H7 (cell line): ENCODE measurements around the gene NKIRAS1. TPM values are rescaled to one million over a fixed set of nuclear protein-coding genes. Genes with fewer than 3 reads are reported as not detected.

Experiments
- DNase-seq: peaks from one replicate; pipeline ENCODE4 v3.0.0; 2012
- H3K27me3 ChIP-seq: 2 replicates; pipeline ENCODE4 v1.6.0; 2011; ENCODE audit warnings: mild to moderate bottlenecking, low read length; ENCODE audit not compliant: control insufficient read depth, insufficient read depth
- H3K36me3 ChIP-seq: replicated peaks from 2 replicates; pipeline ENCODE4 v1.5.1; 2011; ENCODE audit warnings: low read length; ENCODE audit not compliant: control insufficient read depth, insufficient read depth
- H3K4me3 ChIP-seq: 2 replicates; pipeline ENCODE4 v1.5.1; 2011; ENCODE audit warnings: low read depth, mild to moderate bottlenecking, control low read depth, low read length, moderate library complexity; ENCODE audit not compliant: insufficient read depth
- total RNA-seq: library from RNA; depleted of rRNA; stranded (reverse); fragments of >200 nt; shearing (Covaris generic); gene quantifications from 2 replicates; pipeline ENCODE4 v1.2.3, GENCODE V29; 2014; rRNA removed

The NKIRAS1 gene
- 7.8 and 9.6 TPM in 2 replicates for total RNA-seq

- Histone ChIP-seq H3K36me3 (peaks cover 13% of the 10 kb centered on the region), H3K4me3 (peak within 1 kb of the TSS; percentile 95), H3K27me3 (no peaks in the 10 kb centered on the region)
- DNase-seq = peak; percentile 95
These were observed at the start of gene NKIRAS1, which contains the start of gene RPL15 for GRCh38 chr3:23916886-23917678. TSS of gene NKIRAS1 (minus strand) at chr3:23916990. CDS start at chr3:23910904, 6,086 bp downstream. TSS of gene RPL15 (plus strand) at chr3:23917132. CDS start at chr3:23917860, 728 bp downstream.

GRCh38 chr3:23966328-23966727, 49.5 kb upstream of the NKIRAS1 start:
- no peak overlapping the region for H3K4me3 ChIP-seq
- DNase-seq = no peak
- H3K27me3 ChIP-seq = no peaks in the 10 kb centered on the region
- H3K36me3 ChIP-seq = peaks cover 2% of the 10 kb centered on the region

- Histone ChIP-seq H3K36me3 (peaks cover 4% of the 10 kb centered on the region), H3K4me3 (no peak overlapping the region), H3K27me3 (no peaks in the 10 kb centered on the region)
- DNase-seq = no peak
These were observed 47.9 kb upstream of the NKIRAS1 start for GRCh38 chr3:23964537-23965235.

GRCh38 chr3:23961913-23962312, 45.1 kb upstream of the NKIRAS1 start:
- DNase-seq = no peak
- H3K4me3 ChIP-seq = no peak overlapping the region
- no peaks in the 10 kb centered on the region for H3K27me3 ChIP-seq
- H3K36me3 ChIP-seq = peaks cover 2% of the 10 kb centered on the region; the same call in 1 of the 2 replicates

GRCh38 chr3:23961066-23961465, 44.3 kb upstream of the NKIRAS1 start:
- H3K4me3 ChIP-seq = no peak overlapping the region
- H3K36me3 ChIP-seq = peaks cover 2% of the 10 kb centered on the region; the same call in 1 of the 2 replicates
- no peaks in the 10 kb centered on the region for H3K27me3 ChIP-seq
- no peak for DNase-seq

GRCh38 chr3:23960649-23961048, 43.9 kb upstream of the NKIRAS1 start:
- Histone ChIP-seq H3K36me3 (peaks cover 2% of the 10 kb centered on the region; the same call in 1 of the 2 replicates), H3K27me3 (no peaks in the 10 kb centered on the region)
- DNase-seq = no peak

GRCh38 chr3:23959135-23959900, 42.5 kb upstream of the NKIRAS1 start:
- no peaks in the 10 kb centered on the region for H3K27me3 ChIP-seq
- no peak for DNase-seq
- no peak overlapping the region for H3K4me3 ChIP-seq
- H3K36me3 ChIP-seq = peaks cover 2% of the 10 kb centered on the region; the same call in 1 of the 2 replicates

More at GRCh38 chr3:23960649-23961048, 43.9 kb upstream of the NKIRAS1 start:
- H3K4me3 ChIP-seq = no peak overlapping the region

- Histone ChIP-seq H3K4me3 (no peak overlapping the region), H3K27me3 (no peaks in the 10 kb centered on the region), H3K36me3 (peaks cover 2% of the 10 kb centered on the region; the same call in 1 of the 2 replicates)
- DNase-seq = no peak
These were observed 39.9 kb upstream of the NKIRAS1 start for GRCh38 chr3:23956701-23957100.

GRCh38 chr3:23954144-23954543, 37.4 kb upstream of the NKIRAS1 start:
- no peak overlapping the region for H3K4me3 ChIP-seq

GRCh38 chr3:23953523-23953922, 36.7 kb upstream of the NKIRAS1 start:
- H3K27me3 ChIP-seq = no peaks in the 10 kb centered on the region
- no peak overlapping the region for H3K4me3 ChIP-seq
- no peak for DNase-seq
- no peaks in the 10 kb centered on the region for H3K36me3 ChIP-seq

More at GRCh38 chr3:23954144-23954543, 37.4 kb upstream of the NKIRAS1 start:
- Histone ChIP-seq H3K27me3 (no peaks in the 10 kb centered on the region), H3K36me3 (no peaks in the 10 kb centered on the region)
- no peak for DNase-seq

- Histone ChIP-seq H3K4me3 (no peak overlapping the region), H3K27me3 (no peaks in the 10 kb centered on the region), H3K36me3 (no peaks in the 10 kb centered on the region)
- DNase-seq = no peak
These were observed 35.9 kb upstream of the NKIRAS1 start for GRCh38 chr3:23952646-23953045.

- DNase-seq = no peak
- Histone ChIP-seq H3K36me3 (no peaks in the 10 kb centered on the region), H3K4me3 (no peak overlapping the region), H3K27me3 (no peaks in the 10 kb centered on the region)
These were observed 33.5 kb upstream of the NKIRAS1 start for GRCh38 chr3:23950293-23950692.

- no peak for DNase-seq
- Histone ChIP-seq H3K4me3 (no peak overlapping the region), H3K27me3 (no peaks in the 10 kb centered on the region), H3K36me3 (no peaks in the 10 kb centered on the region)
These were observed 33.0 kb upstream of the NKIRAS1 start for GRCh38 chr3:23949784-23950183.

GRCh38 chr3:23948761-23949160, 32.0 kb upstream of the NKIRAS1 start:
- Histone ChIP-seq H3K27me3 (no peaks in the 10 kb centered on the region), H3K4me3 (no peak overlapping the region), H3K36me3 (no peaks in the 10 kb centered on the region)
- no peak for DNase-seq
